Thoracic aorta (tissue), 2 donors: ENCODE results near the gene PAMR1. TPM values are rescaled to one million over a fixed set of nuclear protein-coding genes. Genes with fewer than 3 reads are reported as not detected.

Source experiments
- ATAC-seq: fragments of 150-250 bp; one replicate; pipeline ENCODE4 v1.8.0; 2017; ENCODE audit warnings: low read depth; ENCODE audit not compliant: insufficient number of reproducible peaks, low FRiP score
- DNase-seq: peaks from one replicate; pipeline ENCODE4 v3.0.0-alpha.2; 2020; ENCODE audit warnings: low spot score
- H3K27ac ChIP-seq, 2 donors: fragments of 200-600 bp; sonication (generic); 1 replicate in 1 of 2; 2 replicates in 1 of 2; pipeline ENCODE4 v1.5.1; 2016; ENCODE audit warnings: mild to moderate bottlenecking in 2 of 2, moderate library complexity in 2 of 2
- H3K27me3 ChIP-seq: fragments of 200-600 bp; sonication (generic); replicated peaks from 2 replicates; pipeline ENCODE4 v1.6.0; 2016; ENCODE audit warnings: mild to moderate bottlenecking; ENCODE audit not compliant: insufficient read depth
- H3K36me3 ChIP-seq: fragments of 200-600 bp; sonication (generic); one replicate; pipeline ENCODE4 v1.5.1; 2016
- H3K4me1 ChIP-seq, 2 donors: fragments of 200-600 bp; sonication (generic); 1 replicate in 1 of 2; 2 replicates in 1 of 2; pipeline versions ENCODE4 v1.5.1 to v1.6.0; 2016; ENCODE audit warnings: low read depth in 2 of 2, mild to moderate bottlenecking in 1 of 2; ENCODE audit not compliant: control insufficient read depth in 1 of 2
- H3K4me3 ChIP-seq: fragments of 200-600 bp; sonication (generic); 2 replicates; pipeline ENCODE4 v1.5.1; 2016; ENCODE audit warnings: mild to moderate bottlenecking
- H3K9me3 ChIP-seq: fragments of 200-600 bp; sonication (generic); 2 replicates; pipeline ENCODE4 v1.5.1; 2016
- total RNA-seq, 2 donors: library from RNA; depleted of rRNA; stranded (reverse); fragments of >200 nt; gene quantifications; one replicate each; pipeline versions ENCODE4 v1.1.0 to v1.2.3, GENCODE V29; 2016
- TF ChIP-seq, protein P1 (sequence below): fragments of 200-600 bp; sonication (generic); IDR thresholded peaks from one replicate; pipeline ENCODE4 v1.5.1; 2019; ENCODE audit warnings: antibody characterized with exemption

PAMR1 gene
- total RNA-seq, 2 donors from 2014 or later: 4.3 TPM; not detected in 1

DNA sequence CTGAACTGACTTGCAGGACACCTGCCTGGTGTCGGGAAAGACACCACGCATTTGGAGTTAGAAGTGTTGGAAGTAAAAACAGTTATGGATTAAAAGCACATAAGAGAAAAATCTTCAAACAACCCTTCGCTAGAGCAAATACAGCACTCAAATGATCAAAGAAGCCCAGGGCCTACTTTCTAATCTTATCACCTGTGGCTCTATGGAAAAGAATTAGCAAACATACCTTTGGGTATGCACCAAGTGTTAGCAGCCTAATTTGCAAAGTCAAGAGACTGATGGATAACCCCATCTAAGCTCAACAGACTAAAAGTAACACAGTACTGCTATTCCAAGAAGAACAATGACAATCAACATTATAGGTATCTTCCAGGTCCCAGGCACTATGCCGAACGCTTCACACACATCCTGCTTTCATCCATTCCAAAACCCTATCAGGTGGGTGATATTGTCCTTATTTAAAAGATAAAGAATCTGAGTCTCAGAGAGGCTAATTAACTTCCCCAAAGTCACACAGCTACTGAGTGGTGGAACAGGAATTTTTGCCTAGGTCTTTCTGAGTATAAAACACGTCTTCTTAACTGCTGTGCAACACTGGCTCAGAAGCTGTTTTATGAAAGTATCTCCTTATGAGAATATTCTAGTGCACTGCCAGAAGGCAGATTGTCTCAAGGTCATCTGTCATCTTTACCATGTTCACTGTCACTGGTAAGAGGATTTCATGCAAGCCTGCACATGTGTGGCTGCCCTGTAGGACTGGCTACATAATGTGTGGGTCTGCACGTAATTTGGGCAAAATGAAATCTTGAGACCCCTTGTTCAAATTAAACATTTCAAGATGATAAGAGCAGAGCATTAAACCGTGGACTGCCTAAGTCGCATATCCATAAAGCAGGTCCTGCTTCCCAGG, 122.4 kb downstream of the PAMR1 start:
- TF ChIP-seq, protein P1, sequence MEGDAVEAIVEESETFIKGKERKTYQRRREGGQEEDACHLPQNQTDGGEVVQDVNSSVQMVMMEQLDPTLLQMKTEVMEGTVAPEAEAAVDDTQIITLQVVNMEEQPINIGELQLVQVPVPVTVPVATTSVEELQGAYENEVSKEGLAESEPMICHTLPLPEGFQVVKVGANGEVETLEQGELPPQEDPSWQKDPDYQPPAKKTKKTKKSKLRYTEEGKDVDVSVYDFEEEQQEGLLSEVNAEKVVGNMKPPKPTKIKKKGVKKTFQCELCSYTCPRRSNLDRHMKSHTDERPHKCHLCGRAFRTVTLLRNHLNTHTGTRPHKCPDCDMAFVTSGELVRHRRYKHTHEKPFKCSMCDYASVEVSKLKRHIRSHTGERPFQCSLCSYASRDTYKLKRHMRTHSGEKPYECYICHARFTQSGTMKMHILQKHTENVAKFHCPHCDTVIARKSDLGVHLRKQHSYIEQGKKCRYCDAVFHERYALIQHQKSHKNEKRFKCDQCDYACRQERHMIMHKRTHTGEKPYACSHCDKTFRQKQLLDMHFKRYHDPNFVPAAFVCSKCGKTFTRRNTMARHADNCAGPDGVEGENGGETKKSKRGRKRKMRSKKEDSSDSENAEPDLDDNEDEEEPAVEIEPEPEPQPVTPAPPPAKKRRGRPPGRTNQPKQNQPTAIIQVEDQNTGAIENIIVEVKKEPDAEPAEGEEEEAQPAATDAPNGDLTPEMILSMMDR: no peak
- Histone ChIP-seq H3K27ac (no peak overlapping the region), H3K4me1 (no peaks in the 10 kb centered on the region), H3K9me3 (no peaks in the 10 kb centered on the region), H3K4me3 (no peak overlapping the region), H3K36me3 (no peaks in the 10 kb centered on the region), H3K27me3 (no peaks in the 10 kb centered on the region)
- DNase-seq (no peak), ATAC-seq (no peak)

DNA sequence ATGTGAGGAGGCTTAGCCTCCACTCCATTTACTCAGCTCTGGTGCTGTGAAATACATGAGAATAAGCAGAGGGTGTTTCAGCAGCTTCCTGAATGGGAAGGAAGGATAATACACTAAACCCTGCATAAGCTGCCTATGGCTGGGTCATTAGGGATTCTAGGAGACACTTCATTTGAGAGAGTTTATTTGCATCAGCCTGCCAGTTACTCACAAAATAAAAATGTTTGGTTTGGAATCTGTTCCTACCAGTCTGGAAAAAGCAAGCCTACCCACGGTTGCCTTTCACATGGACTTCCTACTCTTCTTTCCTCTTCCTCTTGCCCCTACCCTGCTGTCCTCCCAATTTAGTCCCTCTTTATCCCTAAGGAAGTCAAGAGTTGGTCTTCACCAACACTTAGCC, 126.5 kb downstream of the PAMR1 start:
- H3K36me3 ChIP-seq: no peaks in the 10 kb centered on the region
- no peaks in the 10 kb centered on the region for H3K9me3 ChIP-seq
- no peaks in the 10 kb centered on the region for H3K4me1 ChIP-seq
- DNase-seq (no peak), ATAC-seq (no peak)
- H3K27ac ChIP-seq: no peak overlapping the region
- H3K4me3 ChIP-seq: no peak overlapping the region
- TF ChIP-seq, protein P1: no peak
- H3K27me3 ChIP-seq: no peaks in the 10 kb centered on the region

DNA sequence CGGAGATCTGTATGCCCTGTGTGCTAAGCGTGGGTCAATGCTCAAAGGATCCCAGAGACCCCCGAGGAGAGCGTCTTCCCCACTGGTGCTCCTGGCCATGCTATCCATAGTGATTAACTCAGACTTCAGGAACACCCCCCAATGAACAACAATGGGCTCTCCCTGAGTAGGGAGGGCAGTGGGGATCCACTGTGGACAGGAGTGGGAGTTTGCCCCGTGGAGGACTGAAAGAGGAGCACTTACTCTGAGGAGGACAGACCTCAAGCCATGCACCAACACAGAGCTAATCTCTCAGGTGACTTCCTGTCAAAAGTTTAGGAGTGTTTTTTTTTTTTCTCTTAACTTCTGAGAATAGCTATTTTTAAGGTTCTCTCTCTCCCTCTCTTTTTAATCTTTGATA, 130.5 kb downstream of the PAMR1 start:
- no peak overlapping the region for H3K27ac ChIP-seq
- H3K36me3 ChIP-seq: no peaks in the 10 kb centered on the region
- H3K27me3 ChIP-seq: no peaks in the 10 kb centered on the region
- no peak overlapping the region for H3K4me3 ChIP-seq
- H3K9me3 ChIP-seq: no peaks in the 10 kb centered on the region
- ATAC-seq (no peak), DNase-seq (no peak)
- H3K4me1 ChIP-seq: peaks cover 11 to 16% of the 10 kb centered on the region in 2 donors
- TF ChIP-seq, protein P1: no peak

DNA sequence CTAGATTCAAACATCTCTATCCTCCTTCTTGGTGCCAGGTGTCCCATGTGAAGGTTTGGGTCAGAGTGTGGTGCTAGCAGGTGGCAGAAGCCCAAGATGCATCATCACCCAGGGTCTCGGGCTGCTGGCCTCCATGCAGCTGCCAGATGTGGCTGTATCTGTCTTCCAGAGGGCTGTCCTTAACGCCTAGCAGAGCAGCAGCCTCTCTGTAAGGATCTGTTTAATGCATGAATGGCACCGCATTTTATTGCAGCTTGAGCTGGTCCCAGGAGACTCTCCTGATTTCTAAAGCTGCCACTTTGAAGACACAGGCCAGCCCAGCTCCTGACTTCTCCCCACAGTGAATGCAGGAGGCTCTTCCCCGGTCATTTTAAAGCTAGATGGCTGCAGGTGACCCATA, 132.3 kb downstream of the PAMR1 start:
- Histone ChIP-seq H3K36me3 (no peaks in the 10 kb centered on the region), H3K27me3 (no peaks in the 10 kb centered on the region), H3K27ac (no peak overlapping the region), H3K4me1 (peaks cover 11 to 22% of the 10 kb centered on the region in 2 donors), H3K9me3 (no peaks in the 10 kb centered on the region), H3K4me3 (no peak overlapping the region)
- ATAC-seq (no peak), DNase-seq (no peak)
- TF ChIP-seq, protein P1: no peak

DNA sequence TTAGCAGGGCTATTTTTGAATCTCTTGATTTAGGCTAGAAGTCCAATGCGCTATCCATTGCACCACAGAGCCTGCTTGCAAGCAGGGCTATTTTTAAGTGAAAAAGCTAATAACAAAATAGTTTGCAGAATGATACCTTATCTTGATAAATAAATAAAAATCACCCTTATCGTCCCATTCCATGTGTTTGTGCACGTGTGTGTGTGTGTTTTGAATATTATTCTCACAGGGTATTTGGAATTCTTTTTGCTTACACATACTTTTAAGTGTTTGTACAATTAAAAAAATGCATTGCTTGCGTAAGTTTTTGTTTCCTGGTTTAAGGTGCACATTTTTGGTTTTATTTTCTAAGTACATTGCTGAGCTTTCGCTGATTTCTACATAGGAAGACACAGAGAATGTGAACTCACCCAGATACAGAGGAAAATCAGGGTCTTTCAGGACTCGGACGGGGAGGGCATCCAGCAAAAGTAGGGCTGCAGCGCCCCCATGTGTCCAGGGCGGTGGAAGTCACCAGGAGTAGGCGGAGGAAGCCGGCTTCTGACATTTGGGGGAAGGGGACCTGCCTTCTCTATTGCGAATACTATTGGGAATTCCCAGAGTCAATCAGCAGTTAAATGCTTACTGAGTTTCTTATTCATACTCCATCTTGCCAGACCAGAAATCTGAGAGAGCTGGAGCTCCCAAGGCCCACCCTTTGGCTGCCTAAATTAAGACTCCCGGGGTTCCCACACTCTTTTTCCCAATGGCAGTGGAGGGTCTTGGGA, 133.3 kb downstream of the PAMR1 start:
- H3K4me3 ChIP-seq: peak overlapping the region; percentile 64

More for the DNA sequence above, 133.3 kb downstream of the PAMR1 start:
- H3K36me3 ChIP-seq: no peaks in the 10 kb centered on the region
- TF ChIP-seq, protein P1: peak; percentile 93
- no peaks in the 10 kb centered on the region for H3K27me3 ChIP-seq
- no peaks in the 10 kb centered on the region for H3K9me3 ChIP-seq
- H3K27ac ChIP-seq: peak overlapping the region in 1 of 2 donors; percentile 67
- peak; percentile 47 for ATAC-seq
- peaks cover 13 to 32% of the 10 kb centered on the region in 2 donors for H3K4me1 ChIP-seq
- DNase-seq: peak; percentile 21
